HepG2 (cell line): ENCODE data around the gene SCRG1. TPM values are rescaled to one million over a fixed set of nuclear protein-coding genes. Genes with fewer than 3 reads are reported as not detected.

Experiments
- DZIP1 ChIP-seq: sonication (generic); formaldehyde crosslinking; IDR thresholded peaks from 2 replicates; pipeline ENCODE4 v1.5.0; 2020; ENCODE audit warnings: mild to moderate bottlenecking, missing genetic modification reagents
- GABPA ChIP-seq, 2 experiments: IDR thresholded peaks; 2 replicates each; pipeline ENCODE4 v1.6.1; 2011 to 2016; ENCODE audit warnings: low read depth in 2 of 2, low read length in 1 of 2, missing biosample characterization in 1 of 2, missing genetic modification characterization in 1 of 2
- ZBTB40 ChIP-seq, 2 experiments: fragments of 450-650 bp in 1 of 2; sonication (generic) in 1 of 2; formaldehyde crosslinking in 1 of 2; IDR thresholded peaks; 2 replicates each; pipeline versions ENCODE4 v1.6.1 to v1.8.0; 2016 to 2022; ENCODE audit warnings: antibody characterized with exemption in 1 of 2, mild to moderate bottlenecking in 1 of 2, missing genetic modification reagents in 1 of 2
- ZNF160 ChIP-seq: sonication (generic); formaldehyde crosslinking; IDR thresholded peaks from 2 replicates; pipeline ENCODE4 v1.8.0; 2022; ENCODE audit warnings: mild to moderate bottlenecking, inconsistent platforms, missing genetic modification reagents
- ZNF510 ChIP-seq: sonication (generic); formaldehyde crosslinking; IDR thresholded peaks from 2 replicates; pipeline ENCODE4 v1.4.0; 2020; ENCODE audit warnings: low read depth, mild to moderate bottlenecking, missing genetic modification reagents
- ZNF652 ChIP-seq: IDR thresholded peaks from 2 replicates; pipeline ENCODE4 v1.6.1; 2016; ENCODE audit warnings: low read depth, borderline replicate concordance
- ZNF747 ChIP-seq: sonication (generic); formaldehyde crosslinking; IDR thresholded peaks from 2 replicates; pipeline ENCODE4 v1.8.1; 2023; ENCODE audit warnings: missing genetic modification reagents, mild to moderate bottlenecking, borderline replicate concordance
- polyA plus RNA-seq, 8 experiments: library from polyadenylated mRNA; depleted of rRNA in 3 of 8; stranded (reverse) in 7 of 8; unstranded in 1 of 8; fragments of >200 nt; fragmentation: Illumina TruSeq in 4 of 8; extraction: Trizol in 4 of 8; gene quantifications; 2 replicates each; pipeline versions ENCODE4 v1.2.1 to v1.2.3, GENCODE V29; 2011 to 2016; ENCODE audit warnings: low read depth in 4 of 8, missing spikeins in 1 of 8, mixed read lengths in 1 of 8; ENCODE audit not compliant: insufficient read depth in 1 of 8
- total RNA-seq, 5 experiments: library from RNA; depleted of rRNA; stranded (reverse); fragments of >200 nt; fragmentation: Illumina TruSeq; extraction: Trizol; gene quantifications; 2 replicates each; pipeline ENCODE4 v1.2.3, GENCODE V29; 2016; ENCODE audit warnings: low read depth in 1 of 5

The SCRG1 gene
- total and polyA plus RNA-seq, 2 of the 13 experiments (the other 11 are each of a cell fraction or from before 2014, with no cell fraction given) = not detected

GRCh38 chr4:173370477-173371291 lies 28.2 kb downstream of the SCRG1 start, which contains the start of gene SAP30 (continued):
- peak; percentile 35 for TF ChIP-seq ZBTB40 (IDR thresholded peaks at IDR 0.05)
- peak; percentile 83 for TF ChIP-seq ZBTB40 (CRISPR knock-in tag; IDR thresholded peaks at IDR 0.05)
- no peak for TF ChIP-seq DZIP1 (CRISPR knock-in tag)
- 0 out of 2 replicates have a peak, but pooled peaks have one; percentile 64 for TF ChIP-seq ZNF510 (CRISPR knock-in tag)
- TF ChIP-seq GABPA (IDR thresholded peaks at IDR 0.05; ENCODE audit: low read depth, low read length) = no peak
- TF ChIP-seq GABPA (CRISPR knock-in tag; IDR thresholded peaks at IDR 0.05; ENCODE audit: low read depth) = peak; percentile 67
- TF ChIP-seq ZNF160 (CRISPR knock-in tag) = peak; percentile 65; the same call in 1 of the 2 replicates
- peak; percentile 23; the same call in 1 of the 2 replicates for TF ChIP-seq ZNF652 (CRISPR knock-in tag)
- 0 out of 2 replicates have a peak, but pooled peaks have one; percentile 85 for TF ChIP-seq ZNF747 (CRISPR knock-in tag)
